Esophagus muscularis mucosa (tissue), 4 donors: Measurements from ENCODE around the gene RPS6KL1. TPM values are rescaled to one million over a fixed set of nuclear protein-coding genes. Genes with fewer than 3 reads are reported as not detected.

ENCODE experiments used
- DNase-seq: peaks from one replicate; pipeline ENCODE4 v3.0.0-alpha.2; 2017; ENCODE audit errors: extremely low spot score
- H3K27ac ChIP-seq, 4 donors: fragments of 200-600 bp; sonication (generic); replicated peaks in 1 of 4; 1 replicate in 3 of 4; 2 replicates in 1 of 4; pipeline ENCODE4 v1.5.1; 2016 to 2019; ENCODE audit warnings: mild to moderate bottlenecking in 1 of 4
- H3K27me3 ChIP-seq, 4 donors: fragments of 200-600 bp; sonication (generic); one replicate each; pipeline versions ENCODE4 v1.5.1 to v1.6.0; 2016 to 2019
- H3K36me3 ChIP-seq, 4 donors: fragments of 200-600 bp; sonication (generic); one replicate each; pipeline ENCODE4 v1.5.1; 2016 to 2019
- H3K4me1 ChIP-seq, 4 donors: fragments of 200-600 bp; sonication (generic); one replicate each; pipeline ENCODE4 v1.5.1; 2016 to 2019
- H3K4me3 ChIP-seq, 4 donors: fragments of 200-600 bp; sonication (generic); 1 replicate in 2 of 4; 2 replicates in 2 of 4; pipeline ENCODE4 v1.5.1; 2016 to 2019; ENCODE audit warnings: mild to moderate bottlenecking in 4 of 4, moderate library complexity in 1 of 4
- H3K9me3 ChIP-seq, 4 donors: fragments of 200-600 bp; sonication (generic); 1 replicate in 3 of 4; 2 replicates in 1 of 4; pipeline ENCODE4 v1.5.1; 2016 to 2019
- CTCF ChIP-seq, 3 experiments: fragments of 200-600 bp in 2 of 3; fragments of 450-650 bp in 1 of 3; sonication (generic) in 2 of 3; IDR thresholded peaks; one replicate each; pipeline ENCODE4 v1.5.1; 2017 to 2019; ENCODE audit warnings: antibody characterized with exemption in 3 of 3, mild to moderate bottlenecking in 2 of 3, moderate library complexity in 1 of 3
- EP300 ChIP-seq: sonication (generic); formaldehyde crosslinking; IDR thresholded peaks from one replicate; pipeline ENCODE4 v1.6.1; 2017; ENCODE audit warnings: antibody characterized with exemption
- POLR2A ChIP-seq: fragments of 450-650 bp; IDR thresholded peaks from one replicate; pipeline ENCODE4 v1.6.1; 2017; ENCODE audit warnings: antibody characterized with exemption, moderate library complexity, mild to moderate bottlenecking, low read depth
- POLR2AphosphoS5 ChIP-seq, 2 donors: sonication (generic); formaldehyde crosslinking; IDR thresholded peaks; one replicate each; pipeline ENCODE4 v1.6.1; 2017; ENCODE audit warnings: antibody characterized with exemption in 2 of 2
- WGBS: methylation state at CpG from one replicate; pipeline ENCODE4 v1.1.5; 2018; 5-methylcytosine and 5-hydroxymethylcytosine counted together
- intact Hi-C: fragments of 100-400 bp; cut with DNase I; formaldehyde crosslinking; loops from one replicate; pipeline ENCODE4 v1.15.1; 2023
- total RNA-seq, 4 donors: library from RNA; depleted of rRNA; stranded (reverse); fragments of >200 nt; gene quantifications; one replicate each; pipeline versions ENCODE4 v1.1.0 to v1.2.1, GENCODE V29; 2016

The RPS6KL1 gene
- total RNA-seq, 4 donors from 2014 or later: 5.3 to 9.7 (median 7.7) TPM

- peaks cover 95 to 100% (median 100%) of the 10 kb centered on the region in 4 donors for H3K36me3 ChIP-seq
- TF ChIP-seq POLR2A (no peak), EP300 (no peak), CTCF (IDR thresholded peaks at IDR 0.05) (no peak), POLR2AphosphoS5 (IDR thresholded peaks at IDR 0.05) (no peak)
- intact Hi-C loops: no loop called here
- H3K27ac ChIP-seq: no peak overlapping the region
- H3K4me1 ChIP-seq: peaks cover 0 to 6% (median 2%) of the 10 kb centered on the region in 4 donors
- no peak overlapping the region for H3K4me3 ChIP-seq
- H3K9me3 ChIP-seq: no peaks in the 10 kb centered on the region
- no peak for DNase-seq
- H3K27me3 ChIP-seq: no peaks in the 10 kb centered on the region
- WGBS: 93% methylated on average over 3 of the region's 3 CpGs
Observed at GRCh38 chr14:74896400-74896799, 26.7 kb downstream of the RPS6KL1 start.

- peaks cover 4 to 12% (median 7%) of the 10 kb centered on the region in 4 donors for H3K4me1 ChIP-seq
- H3K27me3 ChIP-seq: no peaks in the 10 kb centered on the region
- 79% methylated on average over 4 of the region's 4 CpGs for WGBS
- no peak overlapping the region for H3K4me3 ChIP-seq
- no peaks in the 10 kb centered on the region for H3K9me3 ChIP-seq
- no peak overlapping the region for H3K27ac ChIP-seq
- H3K36me3 ChIP-seq: peaks cover 84 to 100% (median 97%) of the 10 kb centered on the region in 4 donors
- intact Hi-C loops: no loop called here
- no peak for DNase-seq
- no peak for TF ChIP-seq CTCF (IDR thresholded peaks at IDR 0.05)
- no peak for TF ChIP-seq POLR2AphosphoS5 (IDR thresholded peaks at IDR 0.05)
- no peak for TF ChIP-seq POLR2A
- no peak for TF ChIP-seq EP300
Observed at GRCh38 chr14:74893614-74894091, 29.4 kb downstream of the RPS6KL1 start.

GRCh38 chr14:74892745-74893144 is 30.3 kb downstream of the RPS6KL1 start:
- WGBS: 73% methylated on average over 5 of the region's 5 CpGs
- TF ChIP-seq CTCF (IDR thresholded peaks at IDR 0.05) (no peak), POLR2AphosphoS5 (IDR thresholded peaks at IDR 0.05) (no peak), EP300 (no peak), POLR2A (no peak)
- intact Hi-C loops: no loop called here
- peaks cover 11 to 21% (median 13%) of the 10 kb centered on the region in 4 donors for H3K4me1 ChIP-seq
- no peak overlapping the region for H3K27ac ChIP-seq
- no peaks in the 10 kb centered on the region for H3K27me3 ChIP-seq
- H3K4me3 ChIP-seq: no peak overlapping the region
- no peaks in the 10 kb centered on the region for H3K9me3 ChIP-seq
- peaks cover 75 to 92% (median 90%) of the 10 kb centered on the region in 4 donors for H3K36me3 ChIP-seq
- DNase-seq: no peak

DNA sequence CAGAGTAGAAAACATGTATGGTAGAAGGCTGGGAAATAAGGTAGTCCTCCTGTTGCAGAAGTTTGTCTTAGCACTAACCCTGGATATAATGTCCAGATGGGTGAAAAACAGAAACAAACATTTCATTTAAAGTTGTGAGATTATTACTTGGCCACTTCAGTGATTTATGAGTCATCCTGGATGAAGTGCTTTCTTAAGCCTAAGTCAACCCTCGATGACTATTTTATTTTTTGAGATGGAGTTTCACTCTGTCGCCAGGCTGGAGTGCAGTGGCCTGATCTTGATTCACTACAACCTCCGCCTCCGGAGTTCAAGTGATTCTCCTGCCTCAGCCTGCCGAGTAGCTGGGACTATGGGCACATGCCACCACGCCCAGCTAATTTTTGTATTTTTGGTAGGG is 31.2 kb downstream of the RPS6KL1 start:
- Histone ChIP-seq H3K36me3 (peaks cover 66 to 90% (median 83%) of the 10 kb centered on the region in 4 donors), H3K9me3 (no peaks in the 10 kb centered on the region), H3K4me3 (no peak overlapping the region), H3K4me1 (peaks cover 9 to 29% (median 21%) of the 10 kb centered on the region in 4 donors), H3K27ac (no peak overlapping the region), H3K27me3 (no peaks in the 10 kb centered on the region)
- no peak for DNase-seq
- 82% methylated on average over 6 of the region's 6 CpGs for WGBS
- TF ChIP-seq CTCF (IDR thresholded peaks at IDR 0.05) (no peak), POLR2AphosphoS5 (IDR thresholded peaks at IDR 0.05) (no peak), EP300 (no peak), POLR2A (no peak)
- intact Hi-C loops: no loop called here

DNA sequence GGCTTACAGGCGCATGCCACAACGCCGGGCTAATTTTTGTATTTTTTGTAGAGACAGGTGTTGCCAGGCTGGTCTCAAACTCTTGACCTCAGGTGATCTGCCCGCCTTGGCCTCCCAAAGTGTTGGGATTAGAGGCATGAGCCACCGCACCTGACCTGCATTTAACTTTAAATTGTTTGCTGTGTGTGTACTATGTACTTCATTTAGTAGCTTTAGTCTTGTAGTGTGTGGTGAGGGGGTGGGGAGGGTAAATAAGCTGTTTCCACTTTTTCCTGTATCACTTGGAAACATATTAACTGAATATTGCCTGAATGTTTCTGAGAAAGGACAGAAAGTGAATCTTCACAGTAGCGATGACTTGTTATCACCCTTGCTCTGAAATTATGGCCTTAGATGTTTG is 32.8 kb downstream of the RPS6KL1 start:
- no peak for TF ChIP-seq POLR2A
- TF ChIP-seq CTCF (IDR thresholded peaks at IDR 0.05): no peak
- TF ChIP-seq EP300: no peak
- no peak for TF ChIP-seq POLR2AphosphoS5 (IDR thresholded peaks at IDR 0.05)
- 97% methylated on average over 6 of the region's 6 CpGs for WGBS
- no peak overlapping the region for H3K27ac ChIP-seq
- H3K9me3 ChIP-seq: no peaks in the 10 kb centered on the region
- H3K4me1 ChIP-seq: peaks cover 25 to 44% (median 38%) of the 10 kb centered on the region in 4 donors
- intact Hi-C loops: no loop called here
- H3K36me3 ChIP-seq: peaks cover 51 to 86% (median 73%) of the 10 kb centered on the region in 4 donors
- no peaks in the 10 kb centered on the region for H3K27me3 ChIP-seq
- DNase-seq: no peak
- H3K4me3 ChIP-seq: no peak overlapping the region
